HG03342 (cell line): ENCODE measurements around the gene FAM83B.
"Not testable (repeated sequence)": the region's sequence is repeated elsewhere in the genome, so short reads cannot be mapped to it uniquely, and the experiment has no call there.

ENCODE experiments used
- ATAC-seq: cut with Tn5 transposase; IDR thresholded peaks from one replicate; pipeline ENCODE4 v1.9.1; 2021; ENCODE audit warnings: mild to moderate bottlenecking, moderate library complexity; ENCODE audit not compliant: unreplicated experiment

Gene FAM83B

GRCh38 chr6:54970337-54970736 is 123.8 kb downstream of the FAM83B start:
- ATAC-seq, result no peak

DNA sequence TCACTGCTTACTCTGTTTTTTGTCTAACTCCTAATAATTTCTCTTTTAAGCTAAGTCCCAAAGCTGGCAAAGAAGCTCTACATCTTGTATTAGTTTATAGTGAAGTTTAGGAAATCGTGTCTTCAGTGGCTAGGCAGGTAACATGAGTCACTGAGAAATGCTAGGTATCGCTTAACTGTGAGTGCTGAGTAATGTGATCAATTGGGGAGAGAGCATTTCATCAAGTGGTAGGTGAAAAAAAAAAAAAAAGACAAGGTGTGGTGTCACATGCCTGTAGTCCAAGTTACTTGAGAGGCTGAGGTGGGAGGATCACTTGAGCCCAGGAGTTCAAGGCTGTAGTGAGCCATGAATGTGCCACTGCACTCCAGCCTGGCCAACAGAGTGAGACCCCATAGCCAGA is 125.3 kb downstream of the FAM83B start:
- ATAC-seq, result no peak

DNA sequence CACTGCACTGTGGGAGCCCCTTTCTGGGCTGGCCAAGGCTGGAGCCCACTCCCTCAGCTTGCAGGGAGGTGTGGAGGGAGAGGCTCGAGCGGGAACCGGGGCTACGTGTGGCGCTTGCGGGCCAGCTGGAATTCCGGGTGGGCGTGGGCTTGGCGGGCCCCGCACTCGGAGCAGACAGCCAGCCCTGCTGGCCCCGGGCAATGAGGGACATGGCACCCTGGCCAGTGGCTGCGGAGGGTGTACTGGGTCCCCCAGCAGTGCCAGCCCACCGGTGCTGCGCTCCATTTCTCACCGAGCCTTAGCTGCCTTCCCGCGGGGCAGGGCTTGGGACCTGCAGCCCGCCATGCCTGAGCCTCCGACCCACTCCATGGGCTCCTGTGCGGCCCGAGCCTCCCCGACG is 132.6 kb downstream of the FAM83B start:
- not testable (repeated sequence) for ATAC-seq

DNA sequence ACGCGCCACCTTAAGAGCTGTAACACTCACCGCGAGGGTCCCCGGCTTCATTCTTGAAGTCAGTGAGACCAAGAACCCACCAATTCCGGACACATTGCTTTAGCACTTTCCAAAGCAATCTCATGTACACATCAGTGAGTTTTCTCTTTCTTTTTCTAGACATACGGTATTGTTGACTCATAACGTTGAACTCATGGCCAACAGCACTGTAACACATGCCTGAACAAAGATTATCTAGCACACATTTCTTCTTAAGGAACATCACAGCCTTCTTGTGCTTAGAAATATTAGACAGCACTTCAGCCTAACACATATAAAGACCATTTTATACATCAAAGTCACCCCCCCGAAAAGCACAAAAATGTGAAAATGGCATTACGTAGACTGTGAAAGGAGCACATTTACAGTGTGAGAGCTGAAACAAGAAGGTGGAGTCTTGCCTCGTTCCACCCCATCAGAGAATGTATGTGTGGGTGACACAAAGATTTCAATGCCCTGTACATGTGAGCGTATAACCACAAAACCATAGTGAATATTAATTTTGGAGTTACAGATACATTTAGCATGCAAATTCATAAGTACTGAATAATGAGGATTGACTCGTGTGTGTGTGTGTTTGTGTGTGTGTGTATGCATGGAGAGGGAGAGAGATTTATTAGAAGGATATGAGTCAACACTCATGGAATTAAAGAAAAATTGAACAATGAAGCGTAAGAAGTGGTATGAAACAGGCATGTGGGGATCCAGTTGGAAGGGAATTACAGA is 134.1 kb downstream of the FAM83B start:
- ATAC-seq, result no peak

- ATAC-seq, result no peak
Observed at GRCh38 chr6:54981276-54981609, 134.7 kb downstream of the FAM83B start.

DNA sequence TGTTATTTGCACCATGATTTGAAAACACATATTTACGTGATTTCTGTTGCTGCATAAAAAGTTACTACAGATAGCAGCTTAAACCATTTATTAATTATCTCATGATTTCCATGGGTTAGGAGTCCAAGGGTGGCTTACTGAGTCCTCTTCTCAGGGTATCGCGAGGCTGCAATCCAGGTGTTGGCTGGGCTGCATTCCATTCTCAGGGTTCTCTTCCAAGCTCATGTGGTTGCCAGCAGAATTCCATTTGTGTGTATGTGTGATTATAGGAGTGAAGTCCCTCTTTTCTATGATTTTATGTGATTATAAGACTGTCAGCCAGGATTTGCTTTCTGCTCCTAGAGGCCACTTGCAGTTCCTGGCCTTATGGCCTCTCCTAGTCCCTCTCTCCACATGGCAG is 135.1 kb downstream of the FAM83B start:
- no peak for ATAC-seq

- no peak for ATAC-seq
Observed at GRCh38 chr6:54987633-54988290, 141.2 kb downstream of the FAM83B start.

- ATAC-seq, result no peak
Observed at GRCh38 chr6:54988576-54988975, 142.0 kb downstream of the FAM83B start.

GRCh38 chr6:54990001-54990400 is 143.4 kb downstream of the FAM83B start:
- no peak for ATAC-seq
